ENCODE data around the gene DNAH11. TPM values are rescaled to one million over a fixed set of nuclear protein-coding genes. Genes with fewer than 3 reads are reported as not detected.

The DNAH11 gene
- total and polyA plus RNA-seq, 4 donors: 1.8 to 24.7 (median 8.1) TPM

- H3K9ac ChIP-seq (ENCODE audit: insufficient read depth in 1 of 2, low read length in 2 of 2): no peak overlapping the region
- WGBS, 2 donors: 22 to 25% methylated on average over 8 of the region's 8 CpGs
- H3K4me1 ChIP-seq (ENCODE audit: control insufficient read depth in 5 of 5, insufficient read depth in 5 of 5, low read length in 5 of 5): peaks cover 0 to 45% (median 9%) of the 10 kb centered on the region in 5 donors
- H3K27ac ChIP-seq (ENCODE audit: low read depth in 1 of 2, low read length in 1 of 2): peak overlapping the region in 1 of 2 donors; percentile 71
- peaks cover 0 to 4% (median 0%) of the 10 kb centered on the region in 3 donors for H3K27me3 ChIP-seq (ENCODE audit: control insufficient read depth in 3 of 3, insufficient read depth in 3 of 3, low read length in 2 of 3)
- TF ChIP-seq CTCF (IDR thresholded peaks at IDR 0.05; ENCODE audit: control extremely low read depth, extremely low read depth): no peak
- no peaks in the 10 kb centered on the region for H3K9me3 ChIP-seq (ENCODE audit: control insufficient read depth in 4 of 4, insufficient read depth in 3 of 4, low read length in 3 of 4)
- peak overlapping the region; percentile 2 for H3K4me3 ChIP-seq
- no peak for DNase-seq
- no peaks in the 10 kb centered on the region for H3K36me3 ChIP-seq (ENCODE audit: control insufficient read depth in 4 of 4, insufficient read depth in 4 of 4, low read length in 4 of 4)
- no peak for ATAC-seq (ENCODE audit: insufficient read depth, low FRiP score)
Measured at GRCh38 chr7:21946222-21946709, 403.4 kb downstream of the DNAH11 start.

DNA sequence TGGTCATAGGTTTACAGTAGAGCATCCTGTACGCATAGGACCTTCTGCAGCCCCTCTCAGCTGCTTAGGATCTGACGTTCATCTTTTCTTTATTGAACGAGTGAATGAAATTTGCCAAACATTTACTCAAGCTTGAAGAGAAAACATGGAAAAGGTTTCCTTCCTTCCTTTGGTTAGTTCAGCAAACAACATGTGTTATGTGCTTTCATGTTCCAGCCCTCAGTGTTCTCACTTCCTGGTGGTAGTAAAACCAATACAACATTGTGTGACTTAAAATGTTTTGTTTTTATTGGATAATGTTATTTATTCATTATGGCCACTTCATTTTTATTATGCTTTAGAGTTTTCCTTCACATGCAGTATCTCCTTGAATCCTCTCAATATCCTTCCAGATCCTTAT is 404.2 kb downstream of the DNAH11 start:
- no peak for ATAC-seq (ENCODE audit: insufficient read depth, low FRiP score)
- no peak overlapping the region for H3K27ac ChIP-seq (ENCODE audit: low read depth in 1 of 2, low read length in 1 of 2)
- H3K4me3 ChIP-seq: no peak overlapping the region
- no peak overlapping the region for H3K9ac ChIP-seq (ENCODE audit: insufficient read depth in 1 of 2, low read length in 2 of 2)
- DNase-seq: peak in 1 of 3 donors; percentile 19
- WGBS, 2 donors: 48 to 53% methylated on average over 3 of the region's 3 CpGs
- H3K9me3 ChIP-seq (ENCODE audit: control insufficient read depth in 4 of 4, insufficient read depth in 3 of 4, low read length in 3 of 4): no peaks in the 10 kb centered on the region
- no peak for TF ChIP-seq CTCF (IDR thresholded peaks at IDR 0.05; ENCODE audit: control extremely low read depth, extremely low read depth)
- peaks cover 0 to 38% (median 5%) of the 10 kb centered on the region in 5 donors for H3K4me1 ChIP-seq (ENCODE audit: control insufficient read depth in 5 of 5, insufficient read depth in 5 of 5, low read length in 5 of 5)
- no peaks in the 10 kb centered on the region for H3K36me3 ChIP-seq (ENCODE audit: control insufficient read depth in 4 of 4, insufficient read depth in 4 of 4, low read length in 4 of 4)
- peaks cover 0 to 4% (median 0%) of the 10 kb centered on the region in 3 donors for H3K27me3 ChIP-seq (ENCODE audit: control insufficient read depth in 3 of 3, insufficient read depth in 3 of 3, low read length in 2 of 3)

GRCh38 chr7:21947946-21948345 is 405.1 kb downstream of the DNAH11 start:
- Histone ChIP-seq H3K27ac (ENCODE audit: low read depth in 1 of 2, low read length in 1 of 2) (no peak overlapping the region), H3K36me3 (ENCODE audit: control insufficient read depth in 4 of 4, insufficient read depth in 4 of 4, low read length in 4 of 4) (no peaks in the 10 kb centered on the region), H3K27me3 (ENCODE audit: control insufficient read depth in 3 of 3, insufficient read depth in 3 of 3, low read length in 2 of 3) (peaks cover 0 to 4% (median 0%) of the 10 kb centered on the region in 3 donors), H3K4me3 (no peak overlapping the region), H3K9ac (ENCODE audit: insufficient read depth in 1 of 2, low read length in 2 of 2) (no peak overlapping the region), H3K9me3 (ENCODE audit: control insufficient read depth in 4 of 4, insufficient read depth in 3 of 4, low read length in 3 of 4) (no peaks in the 10 kb centered on the region), H3K4me1 (ENCODE audit: control insufficient read depth in 5 of 5, insufficient read depth in 5 of 5, low read length in 5 of 5) (peaks cover 0 to 31% (median 0%) of the 10 kb centered on the region in 5 donors)
- WGBS, 2 donors: 35 to 58% methylated on average over 2 of the region's 2 CpGs
- DNase-seq (no peak), ATAC-seq (ENCODE audit: insufficient read depth, low FRiP score) (no peak)
- no peak for TF ChIP-seq CTCF (IDR thresholded peaks at IDR 0.05; ENCODE audit: control extremely low read depth, extremely low read depth)

DNA sequence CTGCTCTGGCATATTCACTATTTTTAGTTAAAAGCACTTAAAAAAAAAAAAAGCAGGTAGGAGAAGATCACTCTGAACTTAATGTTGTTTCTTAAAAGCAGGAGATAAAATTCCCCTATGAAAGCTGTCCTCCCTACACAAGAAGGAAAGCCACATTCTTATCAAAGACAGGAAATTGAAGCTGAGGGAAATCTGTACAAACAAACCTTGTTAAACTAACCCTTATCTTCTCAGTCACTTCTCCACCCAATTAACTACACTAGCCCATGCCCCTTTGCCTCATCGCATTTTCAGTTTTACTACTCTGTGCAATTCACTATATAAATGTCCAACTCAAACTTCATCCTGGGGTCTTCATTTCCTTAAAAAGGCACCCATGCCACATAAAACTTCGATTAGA is 405.5 kb downstream of the DNAH11 start:
- Histone ChIP-seq H3K27ac (ENCODE audit: low read depth in 1 of 2, low read length in 1 of 2) (no peak overlapping the region), H3K4me1 (ENCODE audit: control insufficient read depth in 5 of 5, insufficient read depth in 5 of 5, low read length in 5 of 5) (peaks cover 0 to 29% (median 0%) of the 10 kb centered on the region in 5 donors), H3K4me3 (no peak overlapping the region), H3K9me3 (ENCODE audit: control insufficient read depth in 4 of 4, insufficient read depth in 3 of 4, low read length in 3 of 4) (no peaks in the 10 kb centered on the region), H3K36me3 (ENCODE audit: control insufficient read depth in 4 of 4, insufficient read depth in 4 of 4, low read length in 4 of 4) (no peaks in the 10 kb centered on the region), H3K27me3 (ENCODE audit: control insufficient read depth in 3 of 3, insufficient read depth in 3 of 3, low read length in 2 of 3) (peaks cover 0 to 4% (median 0%) of the 10 kb centered on the region in 3 donors), H3K9ac (ENCODE audit: insufficient read depth in 1 of 2, low read length in 2 of 2) (no peak overlapping the region)
- no peak for TF ChIP-seq CTCF (IDR thresholded peaks at IDR 0.05; ENCODE audit: control extremely low read depth, extremely low read depth)
- WGBS, 2 donors: 45 to 60% methylated on average over 2 of the region's 2 CpGs
- no peak for DNase-seq
- ATAC-seq (ENCODE audit: insufficient read depth, low FRiP score): no peak

Data from lung (tissue), 12 donors.